HepG2 (cell line): Measurements from ENCODE around the gene ARHGEF7. TPM values are rescaled to one million over a fixed set of nuclear protein-coding genes. Genes with fewer than 3 reads are reported as not detected.

Source experiments
- ATAC-seq: fragments of 200-7000 bp; cut with Tn5 transposase; 3 replicates; pipeline ENCODE4 v1.9.1; 2020; ENCODE audit warnings: mild to moderate bottlenecking, moderate library complexity
- BruUV-seq: library from RNA; stranded (reverse); fragments of 400-500 nt; replicated peaks from 2 replicates; lab custom pipeline; 2021; lab: Mats Ljungman, UMichigan
- CTCF ChIA-PET: fragments of 300-600 bp; formaldehyde crosslinking; extraction: SDS; loops from one replicate; lab custom pipeline; 2021; ENCODE audit warnings: low total read pairs, inconsistent platforms, low intra/inter-chr PET ratio; lab: Yijun Ruan, JAX
- POLR2A ChIA-PET: fragments of 350-600 bp; sonication (Branson Sonifier 250); formaldehyde crosslinking; loops from one replicate; lab custom pipeline; 2020; ENCODE audit warnings: antibody characterized with exemption, inconsistent platforms; lab: Yijun Ruan, JAX
- DNase-seq: peaks from one replicate; pipeline ENCODE4 v3.0.0-alpha.2; 2015; ENCODE audit warnings: low spot score
- FAIRE-seq: peaks from 3 replicates; lab custom pipeline; 2011; peaks lifted over from hg19 to GRCh38; lab: Jason Lieb, UNC
- H2AFZ ChIP-seq: one replicate; pipeline ENCODE4 v1.6.1; 2011; ENCODE audit warnings: low read length, inconsistent platforms
- H3K27ac ChIP-seq: fragments of 300-600 bp; 3 replicates; pipeline ENCODE4 v1.8.0; 2011; ENCODE audit warnings: mixed run types, mild to moderate bottlenecking, mixed read lengths, low read length, inconsistent platforms; ENCODE audit not compliant: insufficient read depth; ENCODE audit errors: extremely low read length
- H3K27me3 ChIP-seq, 2 experiments: fragments of 200-600 bp in 1 of 2; 2 replicates in 1 of 2; 3 replicates in 1 of 2; pipeline versions ENCODE4 v1.6.0 to v1.8.0; 2011; ENCODE audit warnings: low read length in 2 of 2, mild to moderate bottlenecking in 2 of 2, moderate library complexity in 2 of 2, inconsistent platforms in 1 of 2; ENCODE audit not compliant: insufficient read depth in 2 of 2, control insufficient read depth in 1 of 2
- H3K36me3 ChIP-seq, 2 experiments: fragments of 200-600 bp in 1 of 2; replicated peaks in 1 of 2; 2 replicates in 1 of 2; 3 replicates in 1 of 2; pipeline versions ENCODE4 v1.5.1 to v1.8.0; 2011; ENCODE audit warnings: low read length in 2 of 2, inconsistent platforms in 1 of 2; ENCODE audit not compliant: insufficient read depth in 2 of 2, control insufficient read depth in 1 of 2
- H3K4me1 ChIP-seq: 2 replicates; pipeline ENCODE4 v1.5.1; 2012; ENCODE audit warnings: low read length, inconsistent platforms; ENCODE audit not compliant: insufficient read depth
- H3K4me2 ChIP-seq: 2 replicates; pipeline ENCODE4 v1.6.0; 2011; ENCODE audit warnings: low read depth, low read length, inconsistent platforms
- H3K4me3 ChIP-seq, 3 experiments: fragments of 200-600 bp in 1 of 3; sonication (generic), shearing (Covaris generic) in 1 of 3; replicated peaks in 1 of 3; 2 replicates each; pipeline ENCODE4 v1.5.1; 2011 to 2016; ENCODE audit warnings: low read length in 3 of 3, inconsistent platforms in 2 of 3, low read depth in 2 of 3, mild to moderate bottlenecking in 2 of 3, control low read depth in 1 of 3, mixed read lengths in 1 of 3; ENCODE audit not compliant: insufficient read depth in 1 of 3
- H3K79me2 ChIP-seq: one replicate; pipeline ENCODE4 v1.6.1; 2011; ENCODE audit warnings: low read length, inconsistent platforms; ENCODE audit not compliant: insufficient read depth
- H3K9ac ChIP-seq: 2 replicates; pipeline ENCODE4 v1.6.0; 2011; ENCODE audit warnings: mild to moderate bottlenecking, low read depth, low read length, inconsistent platforms; ENCODE audit not compliant: insufficient read depth
- H3K9me3 ChIP-seq: 2 replicates; pipeline ENCODE4 v1.5.1; 2012; ENCODE audit warnings: mild to moderate bottlenecking, low read length
- H4K20me1 ChIP-seq: 2 replicates; pipeline ENCODE4 v1.6.0; 2011; ENCODE audit warnings: inconsistent platforms, mild to moderate bottlenecking, low read length, moderate library complexity; ENCODE audit not compliant: insufficient read depth
- DNMT1 ChIP-seq: sonication (generic); formaldehyde crosslinking; IDR thresholded peaks from 2 replicates; pipeline ENCODE4 v1.5.1; 2020; ENCODE audit warnings: mild to moderate bottlenecking, missing genetic modification reagents
- ELF3 ChIP-seq: IDR thresholded peaks from 2 replicates; pipeline ENCODE4 v1.6.1; 2016; ENCODE audit warnings: missing genetic modification reagents, missing compliant biosample characterization
- FOXO1 ChIP-seq: sonication (generic); formaldehyde crosslinking; IDR thresholded peaks from 2 replicates; pipeline ENCODE4 v1.4.0; 2020; ENCODE audit warnings: missing genetic modification reagents
- FOXP1 ChIP-seq, 2 experiments: fragments of 450-650 bp in 1 of 2; IDR thresholded peaks; 2 replicates each; pipeline ENCODE4 v1.6.1; 2017 to 2018; ENCODE audit warnings: antibody characterized with exemption in 1 of 2
- MTF1 ChIP-seq: sonication (generic); formaldehyde crosslinking; IDR thresholded peaks from 2 replicates; pipeline ENCODE4 v1.5.0; 2020; ENCODE audit warnings: missing genetic modification reagents
- NR3C1 ChIP-seq: sonication (generic); formaldehyde crosslinking; IDR thresholded peaks from 2 replicates; pipeline ENCODE4 v1.4.0; 2020; ENCODE audit warnings: missing genetic modification reagents
- RXRB ChIP-seq: IDR thresholded peaks from 2 replicates; pipeline ENCODE4 v1.6.1; 2016; ENCODE audit warnings: borderline replicate concordance, missing genetic modification reagents, missing compliant biosample characterization
- SIN3B ChIP-seq: fragments of 150-350 bp; IDR thresholded peaks from 2 replicates; pipeline ENCODE4 v1.6.1; 2014; ENCODE audit warnings: low read length
- SIX1 ChIP-seq: sonication (generic); formaldehyde crosslinking; IDR thresholded peaks from 2 replicates; pipeline ENCODE4 v1.4.0; 2020; ENCODE audit warnings: missing genetic modification reagents, borderline replicate concordance
- ZBTB21 ChIP-seq: sonication (generic); formaldehyde crosslinking; IDR thresholded peaks from 2 replicates; pipeline ENCODE4 v1.4.0; 2020; ENCODE audit warnings: missing genetic modification reagents
- ZBTB43 ChIP-seq: sonication (generic); formaldehyde crosslinking; conservative IDR thresholded peaks from 2 replicates; pipeline ENCODE4 v1.4.0; 2020; ENCODE audit warnings: missing genetic modification reagents
- ZFP36 ChIP-seq: fragments of 150-350 bp; IDR thresholded peaks from 2 replicates; pipeline ENCODE4 v1.6.1; 2018; ENCODE audit warnings: borderline replicate concordance, low read length, low read depth; ENCODE audit not compliant: partially characterized antibody
- ZNF180 ChIP-seq: sonication (generic); formaldehyde crosslinking; IDR thresholded peaks from 2 replicates; pipeline ENCODE4 v1.4.0; 2020; ENCODE audit warnings: low read depth, missing genetic modification reagents, borderline replicate concordance
- ZNF572 ChIP-seq: sonication (generic); formaldehyde crosslinking; IDR thresholded peaks from 2 replicates; pipeline ENCODE4 v1.5.1; 2020; ENCODE audit warnings: mild to moderate bottlenecking, missing genetic modification reagents
- ZNF761 ChIP-seq: sonication (generic); formaldehyde crosslinking; conservative IDR thresholded peaks from 2 replicates; pipeline ENCODE4 v1.4.0; 2020; ENCODE audit warnings: mild to moderate bottlenecking, missing genetic modification reagents
- WGBS: methylation state at CpG from one replicate; pipeline ENCODE4 v1.1.6; 2017; ENCODE audit warnings: low lambda C conversion rate; 5-methylcytosine and 5-hydroxymethylcytosine counted together
- in situ Hi-C: cut with HindIII; loops from 2 replicates; pipeline ENCODE4 v1.10.0; 2017; ENCODE audit warnings: low pct_unique_long_range_greater_than_20kb; ENCODE audit not compliant: extremely low pct_ligation_motif_present
- intact Hi-C: fragments of 100-400 bp; cut with micrococcal nuclease; formaldehyde crosslinking; loops from one replicate; pipeline ENCODE4 v1.10.0; 2022; ENCODE audit not compliant: unreplicated experiment
- polyA plus RNA-seq, 8 experiments: library from polyadenylated mRNA; depleted of rRNA in 3 of 8; stranded (reverse) in 7 of 8; unstranded in 1 of 8; fragments of >200 nt; fragmentation: Illumina TruSeq in 4 of 8; extraction: Trizol in 4 of 8; gene quantifications; 2 replicates each; pipeline versions ENCODE4 v1.2.1 to v1.2.3, GENCODE V29; 2011 to 2016; ENCODE audit warnings: low read depth in 4 of 8, missing spikeins in 1 of 8, mixed read lengths in 1 of 8; ENCODE audit not compliant: insufficient read depth in 1 of 8
- total RNA-seq, 5 experiments: library from RNA; depleted of rRNA; stranded (reverse); fragments of >200 nt; fragmentation: Illumina TruSeq; extraction: Trizol; gene quantifications; 2 replicates each; pipeline ENCODE4 v1.2.3, GENCODE V29; 2016; ENCODE audit warnings: low read depth in 1 of 5
- TF ChIP-seq, protein P1 (sequence below): sonication (generic); formaldehyde crosslinking; conservative IDR thresholded peaks from 2 replicates; pipeline ENCODE4 v1.4.0; 2020; ENCODE audit warnings: missing genetic modification reagents
- TF ChIP-seq, protein P2 (sequence below): IDR thresholded peaks from 2 replicates; pipeline ENCODE4 v1.6.1; 2016; ENCODE audit warnings: low read depth, control low read depth

The ARHGEF7 gene
- total and polyA plus RNA-seq, 2 of the 13 experiments (the other 11 are each of a cell fraction or from before 2014, with no cell fraction given), result 15.7 to 22.3 TPM

- TF ChIP-seq ZBTB43 (no peak), SIN3B (no peak), ZFP36 (no peak), FOXP1 (IDR thresholded peaks at IDR 0.05) (no peak), FOXP1 (CRISPR knock-in tag; IDR thresholded peaks at IDR 0.05) (no peak)
- TF ChIP-seq, protein P1, sequence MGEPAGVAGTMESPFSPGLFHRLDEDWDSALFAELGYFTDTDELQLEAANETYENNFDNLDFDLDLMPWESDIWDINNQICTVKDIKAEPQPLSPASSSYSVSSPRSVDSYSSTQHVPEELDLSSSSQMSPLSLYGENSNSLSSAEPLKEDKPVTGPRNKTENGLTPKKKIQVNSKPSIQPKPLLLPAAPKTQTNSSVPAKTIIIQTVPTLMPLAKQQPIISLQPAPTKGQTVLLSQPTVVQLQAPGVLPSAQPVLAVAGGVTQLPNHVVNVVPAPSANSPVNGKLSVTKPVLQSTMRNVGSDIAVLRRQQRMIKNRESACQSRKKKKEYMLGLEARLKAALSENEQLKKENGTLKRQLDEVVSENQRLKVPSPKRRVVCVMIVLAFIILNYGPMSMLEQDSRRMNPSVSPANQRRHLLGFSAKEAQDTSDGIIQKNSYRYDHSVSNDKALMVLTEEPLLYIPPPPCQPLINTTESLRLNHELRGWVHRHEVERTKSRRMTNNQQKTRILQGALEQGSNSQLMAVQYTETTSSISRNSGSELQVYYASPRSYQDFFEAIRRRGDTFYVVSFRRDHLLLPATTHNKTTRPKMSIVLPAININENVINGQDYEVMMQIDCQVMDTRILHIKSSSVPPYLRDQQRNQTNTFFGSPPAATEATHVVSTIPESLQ (CRISPR knock-in tag), result no peak
- TF ChIP-seq, protein P2, sequence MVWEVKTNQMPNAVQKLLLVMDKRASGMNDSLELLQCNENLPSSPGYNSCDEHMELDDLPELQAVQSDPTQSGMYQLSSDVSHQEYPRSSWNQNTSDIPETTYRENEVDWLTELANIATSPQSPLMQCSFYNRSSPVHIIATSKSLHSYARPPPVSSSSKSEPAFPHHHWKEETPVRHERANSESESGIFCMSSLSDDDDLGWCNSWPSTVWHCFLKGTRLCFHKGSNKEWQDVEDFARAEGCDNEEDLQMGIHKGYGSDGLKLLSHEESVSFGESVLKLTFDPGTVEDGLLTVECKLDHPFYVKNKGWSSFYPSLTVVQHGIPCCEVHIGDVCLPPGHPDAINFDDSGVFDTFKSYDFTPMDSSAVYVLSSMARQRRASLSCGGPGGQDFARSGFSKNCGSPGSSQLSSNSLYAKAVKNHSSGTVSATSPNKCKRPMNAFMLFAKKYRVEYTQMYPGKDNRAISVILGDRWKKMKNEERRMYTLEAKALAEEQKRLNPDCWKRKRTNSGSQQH (CRISPR knock-in tag), result no peak
Observed at GRCh38 chr13:111090169-111090568, 24.9 kb upstream of the ARHGEF7 start (continued).

GRCh38 chr13:111092685-111093084 is 22.4 kb upstream of the ARHGEF7 start:
- H3K79me2 ChIP-seq, result no peaks in the 10 kb centered on the region
- H4K20me1 ChIP-seq, result no peaks in the 10 kb centered on the region
- no peaks in the 10 kb centered on the region for H3K9me3 ChIP-seq
- FAIRE-seq (no peak), DNase-seq (no peak)
- POLR2A ChIA-PET, result no interaction called here
- no peak overlapping the region for H2AFZ ChIP-seq
- no peaks in the 10 kb centered on the region for H3K36me3 ChIP-seq
- H3K4me3 ChIP-seq, result no peak overlapping the region
- CTCF ChIA-PET, result no interaction called here
- H3K27ac ChIP-seq, result no peak overlapping the region
- H3K4me2 ChIP-seq, result no peak overlapping the region
- H3K27me3 ChIP-seq, result peaks cover 7 to 58% of the 10 kb centered on the region in 2 experiments
- intact Hi-C loops, result no loop called here
- TF ChIP-seq ZNF180 (CRISPR knock-in tag) (no peak), MTF1 (CRISPR knock-in tag) (no peak), ZNF572 (CRISPR knock-in tag) (no peak), DNMT1 (CRISPR knock-in tag) (no peak), NR3C1 (no peak), RXRB (CRISPR knock-in tag) (no peak), ELF3 (CRISPR knock-in tag) (no peak), SIX1 (CRISPR knock-in tag) (no peak), ZNF761 (CRISPR knock-in tag) (no peak), FOXO1 (CRISPR knock-in tag) (no peak), ZBTB21 (CRISPR knock-in tag) (no peak)
- TF ChIP-seq, all 625 proteins: peak for 0
- 39% methylated on average over 3 of the region's 6 CpGs for WGBS
- no peaks in the 10 kb centered on the region for H3K4me1 ChIP-seq
- ATAC-seq, result no peak
- H3K9ac ChIP-seq, result no peak overlapping the region
- in situ Hi-C loops, result no loop called here
- no TSS peak for BruUV-seq
